NCI-H1105 (cell line): ENCODE data around the gene ZNHIT2.
"Not testable (repeated sequence)": the region's sequence is repeated elsewhere in the genome, so short reads cannot be mapped to it uniquely, and the experiment has no call there.

Experiments
- DNase-seq: peaks from one replicate; lab custom pipeline; 2025; lab: John Stamatoyannopoulos, UW

ZNHIT2 gene

DNA sequence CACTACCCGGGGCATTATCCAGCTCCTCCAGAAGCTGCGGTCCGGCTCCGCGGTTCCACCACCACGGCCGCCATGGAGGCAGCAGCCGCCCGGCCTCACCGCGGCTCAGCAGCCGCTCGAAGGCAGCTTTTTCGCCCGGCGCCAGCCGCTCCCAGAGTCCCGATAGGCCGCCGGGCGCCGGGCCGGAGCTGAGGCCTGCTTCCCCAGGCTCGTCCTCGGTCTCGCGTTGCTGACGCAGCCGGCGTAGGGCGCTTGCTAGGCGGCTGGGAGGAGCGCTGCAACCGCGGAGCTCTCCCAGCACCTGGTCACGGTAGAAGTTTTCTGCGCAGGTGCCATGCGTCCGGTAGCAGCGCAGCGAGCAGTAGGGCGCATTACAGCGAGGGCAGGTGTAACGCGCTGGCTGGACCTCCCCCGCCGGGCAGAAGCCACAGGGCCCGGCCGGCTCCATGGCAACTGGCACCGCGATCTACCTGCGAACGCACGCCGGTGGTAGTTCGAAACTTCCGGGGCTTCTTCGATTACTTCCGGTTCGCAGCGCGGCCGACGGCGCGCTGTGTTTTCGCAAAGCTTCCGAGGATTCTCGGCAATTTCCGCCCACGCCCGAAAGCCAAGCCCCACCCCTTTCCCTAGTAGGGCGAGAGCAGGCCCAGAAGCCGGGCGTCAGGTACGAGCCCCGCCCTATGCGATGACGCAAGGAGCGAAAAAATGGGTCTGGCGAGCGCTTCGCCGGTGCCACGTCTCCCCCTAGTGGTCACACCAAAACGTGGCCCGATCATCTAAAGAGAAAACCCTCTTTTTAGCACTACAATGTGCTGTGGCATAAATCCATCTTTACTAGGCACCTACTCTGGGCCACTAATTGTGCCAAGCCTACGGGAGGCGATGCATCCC lies at the start of gene ZNHIT2:
Gene ZNHIT2 (minus strand): TSS at position 496 of the 891 bp plus-strand sequence. CDS start 48 bp downstream, at position 448.
- DNase-seq, result peak; percentile 100

DNA sequence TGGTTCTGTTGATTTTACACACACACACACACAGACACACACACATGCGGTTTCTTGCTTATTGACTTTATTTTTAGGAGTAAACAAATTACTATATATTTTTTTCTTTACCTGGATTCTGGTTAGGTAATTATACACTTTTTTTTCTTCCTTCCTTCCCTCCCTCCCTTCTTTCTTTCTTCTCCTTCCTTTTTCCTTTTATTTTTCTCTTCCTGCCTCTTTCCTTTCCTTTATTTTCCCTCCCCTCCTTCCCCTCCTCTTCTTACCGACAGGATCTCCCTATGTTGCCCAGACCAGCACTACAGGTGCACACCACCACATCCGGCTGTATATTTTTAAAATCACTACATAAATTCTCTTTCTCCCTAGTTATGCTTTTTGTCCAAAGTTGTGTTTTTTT lies 49.4 kb upstream of the ZNHIT2 start:
- DNase-seq, result no peak

DNA sequence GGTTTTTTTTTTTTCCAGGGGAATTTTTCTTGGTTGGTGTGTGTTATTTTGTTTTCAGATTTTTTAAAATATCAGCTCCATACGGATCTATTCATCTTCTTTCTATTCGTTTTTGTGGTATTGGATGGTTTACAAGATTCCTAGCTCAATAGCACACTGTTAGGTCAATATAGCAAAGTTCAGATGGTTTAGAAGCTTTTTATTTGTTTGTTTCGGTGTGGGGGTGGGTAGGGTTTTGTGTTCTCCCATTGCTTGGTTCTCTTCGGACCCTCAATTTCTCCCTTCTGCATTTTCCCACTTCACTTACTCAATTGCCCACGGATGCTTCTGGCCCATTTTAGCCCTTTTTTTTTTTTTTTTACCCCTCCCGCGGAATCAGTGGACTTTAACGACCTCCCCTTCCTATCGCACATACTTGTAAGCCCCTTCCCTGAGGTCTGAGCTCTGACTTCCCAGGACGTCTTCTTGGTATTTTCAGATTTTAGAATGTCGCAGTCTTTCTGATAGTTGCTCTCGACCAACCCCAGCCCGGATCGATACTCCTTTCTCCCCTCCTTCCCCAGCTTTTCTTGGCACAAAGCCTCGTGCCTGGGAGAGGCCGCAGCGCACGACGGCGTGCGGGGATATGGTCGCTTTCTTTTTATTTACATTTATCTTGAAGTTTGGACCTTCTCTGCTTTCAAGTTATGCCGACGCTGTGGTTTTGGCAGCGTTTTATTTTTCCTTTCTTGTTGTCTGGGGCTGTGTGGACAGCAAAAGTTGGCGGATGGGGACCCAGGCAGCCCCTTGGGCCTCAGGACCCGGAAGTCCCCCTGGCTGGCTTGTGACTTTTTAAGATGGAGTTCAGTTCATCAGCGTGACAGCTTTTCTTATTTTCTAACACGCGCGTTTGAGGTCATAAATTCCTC lies 48.2 kb upstream of the ZNHIT2 start:
- no peak for DNase-seq

DNA sequence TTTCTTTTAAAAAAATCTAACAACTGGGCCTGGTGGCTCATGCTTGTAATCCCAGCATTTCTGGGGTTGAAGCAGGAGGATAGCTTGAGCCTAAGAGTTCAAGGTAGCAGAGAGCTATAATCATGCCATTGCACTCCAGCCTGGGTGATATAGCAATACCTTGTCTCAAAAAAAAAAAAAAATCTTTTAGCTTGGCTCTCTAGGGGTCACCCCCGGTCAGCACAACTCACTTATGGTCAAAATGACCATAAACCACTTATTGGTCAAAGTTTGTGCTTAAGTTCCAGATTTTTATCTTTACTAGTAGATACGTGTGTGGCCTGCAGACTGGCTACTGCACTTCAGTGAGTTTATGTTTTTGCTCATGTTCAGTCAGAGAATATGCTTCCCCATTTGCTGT lies 46.2 kb upstream of the ZNHIT2 start:
- DNase-seq, result no peak

DNA sequence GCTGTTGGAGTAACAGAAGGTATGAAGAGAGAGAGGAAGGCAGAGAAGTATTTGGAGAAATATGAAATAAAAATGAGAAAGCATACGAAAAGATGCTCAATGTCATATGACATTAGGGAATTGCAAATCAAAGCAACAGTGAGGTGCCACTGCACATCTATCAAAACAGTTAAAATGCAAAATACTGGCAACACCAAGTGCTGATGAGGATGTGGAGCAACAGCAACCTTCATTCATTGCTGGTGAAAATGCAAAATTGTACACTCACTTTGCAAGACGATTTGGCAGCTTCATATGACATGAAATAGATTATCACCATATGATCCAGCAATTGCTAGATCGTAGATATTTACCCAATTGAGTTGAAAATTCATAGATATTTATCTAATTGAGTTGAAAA lies 43.1 kb upstream of the ZNHIT2 start:
- no peak for DNase-seq

DNA sequence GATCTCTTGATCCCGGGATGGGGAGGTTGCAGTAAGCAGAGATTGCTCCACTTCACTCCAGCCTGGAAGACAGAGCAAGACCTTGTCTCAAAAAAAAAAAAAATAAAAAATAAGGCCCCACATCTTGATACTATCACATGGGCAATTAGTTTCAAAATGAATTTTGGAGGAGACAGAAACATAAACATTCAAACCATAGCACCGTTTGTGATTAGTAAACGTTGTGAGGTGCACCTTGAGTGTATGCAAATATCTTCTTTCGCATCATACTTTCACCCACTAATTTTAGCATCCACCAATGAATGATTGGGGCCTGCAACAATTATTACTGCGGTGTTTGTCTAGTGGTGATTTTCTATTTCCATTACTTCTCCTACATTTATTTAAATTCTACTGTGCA lies 41.5 kb upstream of the ZNHIT2 start:
- DNase-seq, result no peak

DNA sequence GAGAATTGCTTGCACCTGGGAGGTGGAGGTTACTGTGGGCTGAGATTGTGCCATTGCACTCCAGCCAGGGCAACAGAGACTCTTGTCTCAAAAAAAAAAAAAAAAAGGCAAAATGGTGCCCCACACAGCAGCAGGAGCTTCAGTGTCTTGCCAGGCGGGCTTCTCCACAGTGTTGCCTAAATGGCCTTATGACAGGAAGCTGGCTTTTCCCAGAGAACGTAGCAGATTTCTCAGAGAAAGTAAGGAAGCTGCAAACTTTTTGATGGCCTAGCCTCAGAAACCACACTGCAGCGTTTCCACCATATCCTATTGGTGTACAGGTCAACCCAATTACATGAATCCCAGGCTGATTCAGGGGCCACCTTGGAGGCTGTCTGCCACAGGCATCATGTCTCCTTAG lies 39.8 kb upstream of the ZNHIT2 start:
- no peak for DNase-seq

DNA sequence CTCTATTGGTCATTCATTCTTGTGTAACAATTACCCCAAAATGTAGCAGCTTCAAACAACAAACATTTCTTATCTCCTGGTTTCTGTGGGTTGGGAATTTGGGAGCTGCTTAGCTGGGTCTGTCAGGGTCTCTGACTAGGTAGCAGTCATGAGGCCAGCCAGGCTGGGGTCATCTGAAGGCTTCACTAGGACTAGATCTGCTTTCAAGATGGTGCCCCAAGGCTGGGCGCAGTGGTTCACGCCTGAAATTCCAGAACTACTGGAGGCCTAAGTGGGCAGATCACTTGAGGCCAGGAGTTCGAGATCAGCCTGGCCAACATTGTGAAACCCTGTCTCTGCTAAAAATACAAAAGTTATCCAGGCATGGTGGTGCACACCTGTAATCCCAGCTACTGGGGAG lies 39.4 kb upstream of the ZNHIT2 start:
- DNase-seq, result no peak

DNA sequence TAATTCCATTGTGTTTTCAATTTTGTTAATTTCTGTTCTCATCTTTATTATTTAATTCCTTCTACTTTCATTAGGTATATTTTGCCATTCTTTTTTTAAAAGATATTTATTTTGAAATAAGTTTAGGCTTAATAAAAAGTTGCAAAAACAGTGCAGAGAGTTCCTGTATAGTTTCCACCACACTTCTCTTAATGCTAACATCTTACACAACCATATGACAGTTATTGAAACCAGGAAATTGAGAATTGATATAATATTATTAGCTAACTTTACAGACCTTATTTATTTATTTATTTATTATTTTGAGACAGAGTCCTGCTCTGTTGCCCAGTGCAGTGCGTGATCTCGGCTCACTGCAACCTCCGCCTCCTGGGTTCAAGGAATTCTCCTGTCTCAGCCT lies 38.8 kb upstream of the ZNHIT2 start:
- DNase-seq, result no peak

DNA sequence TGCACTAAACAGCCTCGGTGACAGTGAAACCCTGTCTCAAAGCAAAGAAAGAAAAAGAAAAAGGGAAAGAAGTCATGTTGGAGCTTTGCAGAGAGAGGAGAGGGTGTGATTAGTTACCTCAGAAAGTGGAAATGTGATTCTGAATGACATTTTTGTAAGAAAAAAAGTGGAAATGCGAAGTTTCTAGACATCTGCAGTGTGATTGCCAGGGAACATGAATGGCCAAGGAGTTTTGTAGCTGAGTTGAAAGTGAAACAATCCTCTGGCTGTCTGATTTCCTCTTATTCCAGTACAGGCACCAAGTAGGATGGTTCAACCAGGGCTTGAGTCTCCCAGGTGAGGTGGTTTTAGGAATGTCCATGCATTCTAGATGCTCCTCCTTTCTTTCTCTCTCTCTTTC lies 34.6 kb upstream of the ZNHIT2 start:
- no peak for DNase-seq

DNA sequence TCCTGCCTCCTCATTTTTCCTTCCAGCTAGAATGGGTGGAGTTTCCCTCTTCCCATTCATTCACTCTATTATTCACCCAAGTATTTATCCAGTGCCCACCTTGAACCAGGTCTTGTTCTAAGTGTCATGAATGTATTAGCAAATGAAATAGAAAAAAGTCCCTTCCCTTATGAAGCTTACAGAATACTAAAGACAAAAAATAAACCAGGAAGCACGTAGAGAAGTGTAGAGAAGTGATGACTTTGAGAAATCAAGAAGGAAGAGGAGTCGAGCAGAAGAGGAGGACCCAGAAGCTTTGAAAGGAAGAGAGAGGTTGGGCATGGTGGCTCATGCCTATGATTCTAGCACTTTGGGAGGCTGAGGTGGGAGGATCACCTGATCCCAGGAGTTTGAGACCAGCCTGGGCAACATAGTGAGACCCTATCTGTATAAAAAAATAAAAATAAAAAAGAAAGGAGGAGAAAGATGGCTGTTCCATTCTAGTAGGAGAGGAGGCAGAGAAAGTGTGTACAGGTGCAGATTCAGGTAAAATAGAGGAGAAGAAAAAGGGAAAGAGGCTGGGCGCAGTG lies 33.9 kb upstream of the ZNHIT2 start:
- no peak for DNase-seq

DNA sequence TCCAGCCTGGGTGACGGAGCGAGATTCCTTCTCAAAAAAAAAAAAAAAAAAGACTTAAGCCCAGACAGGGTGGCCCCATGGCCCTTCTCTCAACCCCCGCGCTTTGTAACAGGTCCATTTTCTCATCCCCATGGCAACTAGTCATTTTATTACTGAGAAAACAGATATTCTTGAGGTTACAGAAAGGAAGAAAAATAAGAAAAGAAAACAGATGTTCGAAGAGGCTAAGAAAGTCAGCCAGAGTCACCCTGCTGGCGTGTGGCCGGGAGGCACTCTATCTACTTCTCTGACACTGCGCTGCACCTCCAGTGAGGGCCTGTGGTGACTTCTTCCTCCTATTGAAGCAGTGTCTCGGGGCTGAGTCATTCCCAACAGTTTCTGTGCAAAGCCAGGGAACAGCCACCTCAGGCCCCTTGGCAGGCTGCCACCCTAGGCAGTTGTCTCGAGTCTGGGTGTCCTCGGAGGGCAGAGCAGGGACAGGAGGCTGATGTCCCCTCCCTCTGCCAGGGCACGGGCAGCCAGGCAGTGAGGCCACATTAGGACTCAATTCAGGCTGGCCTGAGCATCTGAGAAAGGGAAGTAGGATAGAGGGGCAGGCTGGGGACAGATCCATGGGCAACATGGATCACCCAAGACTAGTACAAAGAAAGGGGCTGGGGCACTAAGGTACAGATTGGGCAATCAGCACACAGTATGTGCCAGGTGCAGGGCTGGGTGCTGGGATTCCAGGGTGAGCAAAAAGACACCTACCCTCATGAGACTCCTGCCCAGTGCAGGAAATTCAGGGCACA lies 33.2 kb upstream of the ZNHIT2 start:
- peak; percentile 42 for DNase-seq

DNA sequence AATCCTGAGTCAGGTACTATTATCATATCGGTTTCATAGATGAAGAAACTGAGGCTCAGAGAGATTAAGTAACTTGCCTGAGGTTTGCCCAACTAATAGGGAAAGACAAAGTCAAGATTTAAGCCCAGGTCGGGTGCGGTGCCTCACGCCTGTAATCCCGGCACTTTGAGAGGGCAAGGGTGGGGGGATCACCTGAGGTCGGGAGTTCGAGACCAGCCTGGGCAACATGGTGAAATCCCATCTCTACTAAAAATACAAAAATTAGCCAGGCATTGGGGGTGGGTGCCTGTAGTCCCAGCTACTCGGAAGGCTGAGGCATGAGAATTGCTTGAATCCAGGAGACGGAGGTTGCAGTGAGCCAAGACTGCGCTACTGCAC lies 32.6 kb upstream of the ZNHIT2 start:
- not testable (repeated sequence) for DNase-seq

DNA sequence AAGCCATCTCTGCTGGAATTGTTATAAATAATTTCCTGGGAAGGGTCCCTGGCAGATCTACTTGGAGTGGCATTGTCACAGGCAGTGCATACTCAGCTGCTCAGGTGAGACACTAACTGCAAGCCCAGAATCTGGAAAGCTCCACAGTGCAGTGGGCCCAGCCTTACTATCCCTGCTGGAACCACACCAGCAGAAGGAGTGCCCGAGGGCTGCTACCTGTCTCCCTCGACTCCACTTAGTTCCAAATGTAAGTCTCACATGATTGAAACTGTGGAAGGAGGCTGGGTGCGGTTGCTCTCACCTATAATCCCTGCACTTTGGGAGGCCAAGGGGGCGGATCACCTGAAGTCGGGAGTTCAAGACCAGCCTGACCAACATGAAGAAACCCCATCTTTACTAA lies 31.2 kb upstream of the ZNHIT2 start:
- DNase-seq, result no peak

DNA sequence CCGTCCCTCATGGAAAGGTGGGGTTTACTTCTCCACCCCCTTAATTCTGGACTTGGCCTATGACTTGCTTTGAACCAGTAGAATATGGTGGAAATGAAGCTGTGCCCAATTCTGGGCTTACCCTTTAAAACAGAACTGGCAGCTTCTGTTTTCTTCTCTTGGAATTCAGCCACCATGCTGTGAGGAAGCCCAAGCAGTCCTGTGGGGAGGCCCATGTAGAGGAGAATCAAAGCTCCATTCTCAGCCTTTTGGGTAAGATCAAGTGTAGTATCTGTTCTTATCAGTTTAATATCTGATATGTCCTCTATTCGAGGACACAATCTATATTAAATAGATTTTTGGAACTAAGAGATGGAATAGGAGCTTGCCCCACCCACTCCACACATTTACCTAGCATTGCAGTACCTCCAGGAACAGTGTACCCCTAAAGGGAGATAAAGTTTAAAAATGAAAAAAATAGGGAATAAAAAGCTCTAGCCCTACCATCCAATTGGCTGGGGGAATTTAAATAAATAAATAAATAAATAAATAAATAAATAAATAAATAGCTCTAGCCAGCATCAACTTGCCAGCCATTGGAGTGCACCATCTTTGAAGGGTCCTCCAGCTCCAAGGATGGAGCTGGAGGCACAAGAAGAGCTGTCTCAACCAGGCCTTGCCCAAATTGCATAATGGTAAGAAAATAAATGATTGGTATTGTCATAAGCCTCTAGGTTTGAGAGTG lies 30.0 kb upstream of the ZNHIT2 start:
- no peak for DNase-seq

DNA sequence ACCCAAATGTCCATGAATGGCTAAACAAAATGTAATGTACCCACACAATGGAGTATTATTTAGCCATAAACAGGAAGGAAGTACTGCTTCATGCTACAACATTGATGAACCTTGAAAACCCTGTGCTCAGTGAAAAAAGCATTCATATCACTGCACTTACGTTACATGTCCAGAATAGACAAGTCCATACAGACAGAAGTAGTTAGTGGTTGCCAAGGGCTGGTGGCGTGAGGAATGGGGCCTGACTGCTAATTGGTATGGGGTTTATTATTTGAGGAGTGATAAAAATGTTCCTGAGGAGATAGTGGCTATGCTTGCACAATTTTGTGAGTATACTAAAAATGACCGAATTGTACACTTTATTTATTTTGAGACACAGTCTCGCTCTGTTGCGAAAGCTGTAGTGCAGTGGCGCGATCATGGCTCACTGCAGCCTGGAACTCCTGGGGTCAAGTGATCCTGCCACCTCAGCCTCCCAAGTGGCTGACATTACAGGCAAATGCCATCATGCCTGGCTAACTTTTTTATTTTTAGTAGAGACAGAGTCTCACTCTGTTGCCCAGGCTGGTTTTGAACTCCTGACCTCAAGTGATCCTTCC lies 24.5 kb upstream of the ZNHIT2 start:
- DNase-seq, result no peak

DNA sequence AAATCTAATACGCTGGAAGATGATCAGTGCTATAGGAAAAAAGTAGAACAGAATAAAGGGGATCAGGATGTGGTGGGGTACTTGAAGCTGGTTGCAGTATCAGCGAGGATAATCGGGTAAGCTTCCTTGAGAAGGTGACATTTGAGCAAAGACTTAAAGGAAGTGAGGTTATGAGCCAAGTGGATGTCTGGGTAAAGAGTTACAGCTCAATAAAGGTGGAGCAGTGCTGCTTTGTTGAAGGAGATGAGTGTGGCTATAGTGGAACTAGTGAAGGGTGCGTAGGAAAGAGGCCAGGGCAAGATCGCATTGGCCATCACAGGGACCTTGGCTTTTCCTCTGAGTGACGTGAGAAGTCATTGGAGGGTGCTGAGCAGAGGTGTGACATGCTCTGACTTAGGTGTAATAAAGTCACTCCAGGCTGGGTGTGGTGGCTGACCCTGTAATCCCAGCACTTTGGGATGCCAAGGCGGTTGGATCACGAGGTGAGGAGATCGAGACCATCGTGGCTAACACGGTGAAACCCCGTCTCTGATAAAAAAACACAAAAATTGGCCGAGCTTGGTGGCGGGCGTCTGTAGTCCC lies 19.1 kb upstream of the ZNHIT2 start:
- no peak for DNase-seq

DNA sequence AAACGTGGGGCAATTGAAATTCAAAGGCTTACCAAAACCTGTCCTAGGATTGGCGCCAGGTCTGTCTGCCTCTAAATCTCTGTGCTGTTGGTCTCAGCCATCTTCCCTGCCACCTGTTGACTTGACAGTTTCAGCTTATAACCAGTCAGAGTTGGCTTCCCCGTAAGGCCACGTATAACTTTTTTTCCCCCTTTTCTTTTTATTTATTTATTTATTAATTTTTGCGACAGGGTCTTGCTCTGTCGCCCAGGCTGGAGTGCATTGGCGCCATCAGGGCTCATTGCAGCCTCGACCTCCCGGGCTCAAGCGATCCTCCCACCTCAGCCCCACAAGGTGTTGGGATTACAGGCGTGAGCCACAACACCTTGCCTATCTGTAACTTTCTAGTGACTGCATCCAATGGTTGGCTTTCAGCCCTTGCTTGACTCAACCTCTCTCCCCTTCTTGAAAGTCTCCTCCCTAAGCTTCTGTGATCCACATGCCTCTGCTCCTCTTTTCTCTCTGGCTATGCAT lies 18.2 kb upstream of the ZNHIT2 start:
- DNase-seq, result peak; percentile 41

DNA sequence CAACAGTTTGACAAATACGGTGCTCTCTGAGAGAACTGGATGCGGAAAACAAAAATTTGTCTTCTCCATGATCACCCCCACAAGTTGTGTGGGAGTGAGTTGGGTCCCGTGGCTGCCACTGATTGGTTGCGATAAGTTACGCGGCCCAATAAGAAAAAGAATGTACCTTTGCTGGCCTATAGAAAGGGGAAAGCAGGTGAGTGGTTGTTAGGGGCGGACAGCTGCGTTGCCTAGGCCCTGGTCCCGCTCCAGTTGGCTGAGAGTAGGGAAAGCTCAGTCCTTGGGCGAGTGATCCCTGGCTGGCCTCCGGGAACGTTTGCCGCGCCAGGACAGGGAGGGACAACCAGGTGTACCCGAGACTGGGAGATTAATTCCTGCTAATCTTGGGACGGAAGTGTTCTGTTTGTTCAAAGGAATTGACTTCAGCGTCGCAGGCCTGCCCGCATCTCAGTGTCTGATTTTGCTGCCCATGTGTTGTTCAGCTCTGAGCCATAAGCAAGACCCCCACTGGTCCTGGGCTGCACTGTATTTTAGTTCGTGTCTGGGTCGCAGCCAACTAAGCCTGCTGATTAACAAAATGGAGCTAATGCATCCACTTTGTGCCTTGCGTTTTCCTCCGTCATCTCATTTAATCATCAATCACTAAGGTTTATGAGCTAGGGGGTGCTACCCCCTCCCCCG lies 17.6 kb upstream of the ZNHIT2 start:
- peak; percentile 97 for DNase-seq
